IPS-18c (cell line): Measurements from ENCODE around the gene CHMP6.

Experiments
- H3K4me3 ChIP-seq: 2 replicates; pipeline ENCODE4 v1.7.0; 2013; ENCODE audit warnings: low read depth, mild to moderate bottlenecking, low read length, moderate library complexity; ENCODE audit not compliant: insufficient read depth
- H3K9me3 ChIP-seq: one replicate; pipeline ENCODE4 v1.6.1; 2013; ENCODE audit warnings: mild to moderate bottlenecking, low read length, moderate library complexity; ENCODE audit not compliant: control insufficient read depth, insufficient read depth

CHMP6 gene

DNA sequence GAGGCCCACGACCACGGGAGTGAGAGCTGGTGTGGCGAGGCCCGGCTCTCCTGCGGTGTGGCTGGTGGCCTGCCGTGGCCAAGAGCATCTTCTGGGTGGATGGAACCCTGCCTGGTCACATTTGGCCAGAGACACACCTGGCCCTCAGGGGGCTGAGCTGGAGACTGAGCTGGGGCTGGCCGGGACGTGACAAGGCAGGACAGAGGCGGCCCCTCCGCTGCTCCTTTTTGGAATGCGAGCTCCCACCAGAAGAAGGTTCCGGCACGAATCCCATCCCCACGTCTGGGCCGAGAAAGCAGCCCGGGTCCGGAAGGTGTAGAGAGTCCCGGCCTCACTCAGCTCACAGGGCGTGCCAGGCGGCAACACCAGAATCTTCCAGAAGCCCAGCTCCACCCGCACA is 26.0 kb upstream of the CHMP6 start:
- no peak overlapping the region for H3K4me3 ChIP-seq
- H3K9me3 ChIP-seq, result no peaks in the 10 kb centered on the region

DNA sequence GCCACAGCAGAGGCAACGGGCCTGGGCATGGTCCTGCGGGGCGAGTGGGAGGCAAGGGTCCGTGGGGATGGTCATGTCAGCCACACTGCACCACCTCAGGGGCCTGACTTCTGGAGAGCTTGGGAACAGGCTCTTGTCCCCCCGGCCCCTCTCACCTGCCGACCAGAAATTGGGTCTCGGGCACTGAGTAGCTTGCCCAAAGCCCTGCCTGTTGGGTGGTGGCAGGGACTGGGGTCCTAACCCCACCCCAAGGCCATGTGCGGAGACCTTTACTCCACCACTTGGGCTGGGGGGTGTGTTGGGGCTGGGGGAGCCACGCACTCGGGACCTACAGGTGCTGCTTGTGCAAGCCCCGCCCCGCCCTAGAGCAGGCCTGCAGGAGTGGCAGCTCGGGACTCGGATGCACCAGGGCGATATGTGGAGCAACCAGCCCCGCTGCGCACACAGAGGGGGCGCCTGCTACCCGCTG is 24.2 kb upstream of the CHMP6 start:
- no peaks in the 10 kb centered on the region for H3K9me3 ChIP-seq

DNA sequence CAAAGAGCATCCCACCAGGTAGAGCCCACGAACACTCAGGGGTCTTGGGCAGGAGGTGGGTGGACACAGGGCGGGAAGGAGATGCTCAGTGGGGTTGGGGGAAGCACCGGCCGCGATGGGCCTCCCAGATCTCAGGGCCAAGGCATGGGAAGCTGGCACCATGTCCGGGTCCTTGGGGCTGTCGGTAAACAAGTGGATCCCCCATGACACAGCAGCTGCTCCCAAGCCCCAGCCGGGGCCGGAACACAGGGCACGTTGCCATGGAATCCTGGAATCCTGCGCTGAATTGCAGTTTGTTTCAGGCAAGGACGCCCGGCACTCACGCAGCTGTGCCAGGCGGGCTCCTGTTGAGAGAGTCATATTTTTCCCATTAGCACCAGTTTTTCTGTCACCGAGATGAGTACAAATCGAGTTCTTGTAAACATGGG is 23.0 kb upstream of the CHMP6 start:
- H3K9me3 ChIP-seq, result no peaks in the 10 kb centered on the region
- H3K4me3 ChIP-seq, result no peak overlapping the region

More for the DNA sequence above, 24.2 kb upstream of the CHMP6 start:
- no peak overlapping the region for H3K4me3 ChIP-seq

DNA sequence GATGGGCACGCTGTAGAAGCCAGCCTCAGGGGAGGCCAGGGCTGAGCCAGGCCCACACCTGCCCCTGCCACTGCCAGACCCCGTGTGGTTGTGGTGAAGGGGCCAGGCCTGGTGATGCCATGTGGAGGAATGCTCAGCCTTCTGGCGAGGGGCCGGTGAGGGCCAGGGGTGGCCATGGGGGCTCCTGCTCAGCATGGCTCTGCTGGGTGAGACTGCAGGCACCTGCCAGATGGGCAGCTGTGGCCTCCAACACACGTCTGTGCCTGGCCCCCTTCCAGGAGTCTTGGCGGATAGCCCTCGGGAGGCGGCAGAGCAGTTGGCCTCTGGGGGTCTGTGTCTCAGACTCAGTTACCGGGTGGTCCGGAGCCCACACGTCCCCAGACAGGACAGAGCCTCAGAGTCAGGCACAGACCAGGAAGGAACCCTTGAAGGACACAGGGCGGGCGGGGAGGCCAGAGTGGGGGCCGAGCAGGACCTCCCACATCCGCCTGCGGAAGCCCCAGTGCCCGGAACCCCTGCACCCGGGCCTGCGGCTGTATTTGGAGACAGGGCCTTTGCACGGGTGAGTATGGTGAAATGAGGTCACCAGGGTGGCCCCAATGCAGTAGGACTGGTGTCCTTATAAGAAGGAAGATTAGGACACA is 22.5 kb upstream of the CHMP6 start:
- Histone ChIP-seq H3K9me3 (no peaks in the 10 kb centered on the region), H3K4me3 (no peak overlapping the region)

DNA sequence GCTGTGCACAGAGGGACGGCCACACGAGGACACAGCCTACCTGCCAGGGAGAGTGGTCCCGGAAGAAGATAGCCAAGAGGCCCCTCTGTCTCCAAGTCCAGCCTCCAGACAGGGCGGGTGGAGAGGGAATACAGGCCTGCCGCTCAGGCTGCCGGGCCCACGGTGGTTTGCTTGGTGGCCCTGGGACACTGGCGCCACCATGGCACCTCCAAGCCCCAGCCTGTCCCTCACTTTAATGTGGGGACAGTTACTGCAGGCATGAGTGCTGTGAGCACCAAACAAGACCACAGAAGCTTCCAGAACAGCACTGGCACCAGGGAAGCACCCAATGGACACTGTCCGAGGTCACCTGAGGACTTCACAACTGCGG is 22.0 kb upstream of the CHMP6 start:
- Histone ChIP-seq H3K9me3 (no peaks in the 10 kb centered on the region), H3K4me3 (no peak overlapping the region)

DNA sequence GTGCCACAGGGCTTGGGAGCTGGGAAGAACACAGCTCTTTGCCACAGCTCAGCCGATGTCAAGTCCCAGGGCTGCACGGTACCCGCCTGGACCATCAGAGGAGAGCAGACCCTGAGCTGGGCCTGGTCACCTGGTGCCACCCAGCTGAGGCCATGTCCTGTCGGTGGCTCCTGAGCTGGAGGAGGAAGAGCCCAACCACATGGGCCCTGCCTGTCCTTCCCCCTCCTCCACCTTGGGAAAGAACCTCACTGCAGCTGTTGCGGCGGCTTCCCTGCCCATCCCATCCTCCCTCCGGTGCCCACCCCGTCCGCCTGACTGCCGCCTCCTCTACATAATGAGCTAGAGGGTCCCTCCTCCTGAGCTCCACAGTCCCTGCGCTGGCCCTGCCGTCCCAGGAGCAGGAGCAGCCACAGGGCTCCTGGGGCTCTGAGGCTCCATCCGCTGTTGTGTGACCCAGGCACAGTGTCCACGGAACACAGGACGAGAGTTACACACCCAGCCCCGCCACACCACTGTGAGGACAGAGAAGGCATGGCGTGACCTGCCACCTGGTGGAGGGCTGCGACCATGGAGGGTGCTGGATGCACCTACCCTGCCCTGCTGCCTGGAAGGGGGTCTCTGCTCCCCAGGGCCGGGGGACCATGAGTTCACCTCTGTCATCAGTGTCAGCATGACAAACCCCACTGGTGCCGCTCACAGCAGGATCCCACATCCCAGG is 21.4 kb upstream of the CHMP6 start:
- Histone ChIP-seq H3K9me3 (no peaks in the 10 kb centered on the region), H3K4me3 (no peak overlapping the region)

DNA sequence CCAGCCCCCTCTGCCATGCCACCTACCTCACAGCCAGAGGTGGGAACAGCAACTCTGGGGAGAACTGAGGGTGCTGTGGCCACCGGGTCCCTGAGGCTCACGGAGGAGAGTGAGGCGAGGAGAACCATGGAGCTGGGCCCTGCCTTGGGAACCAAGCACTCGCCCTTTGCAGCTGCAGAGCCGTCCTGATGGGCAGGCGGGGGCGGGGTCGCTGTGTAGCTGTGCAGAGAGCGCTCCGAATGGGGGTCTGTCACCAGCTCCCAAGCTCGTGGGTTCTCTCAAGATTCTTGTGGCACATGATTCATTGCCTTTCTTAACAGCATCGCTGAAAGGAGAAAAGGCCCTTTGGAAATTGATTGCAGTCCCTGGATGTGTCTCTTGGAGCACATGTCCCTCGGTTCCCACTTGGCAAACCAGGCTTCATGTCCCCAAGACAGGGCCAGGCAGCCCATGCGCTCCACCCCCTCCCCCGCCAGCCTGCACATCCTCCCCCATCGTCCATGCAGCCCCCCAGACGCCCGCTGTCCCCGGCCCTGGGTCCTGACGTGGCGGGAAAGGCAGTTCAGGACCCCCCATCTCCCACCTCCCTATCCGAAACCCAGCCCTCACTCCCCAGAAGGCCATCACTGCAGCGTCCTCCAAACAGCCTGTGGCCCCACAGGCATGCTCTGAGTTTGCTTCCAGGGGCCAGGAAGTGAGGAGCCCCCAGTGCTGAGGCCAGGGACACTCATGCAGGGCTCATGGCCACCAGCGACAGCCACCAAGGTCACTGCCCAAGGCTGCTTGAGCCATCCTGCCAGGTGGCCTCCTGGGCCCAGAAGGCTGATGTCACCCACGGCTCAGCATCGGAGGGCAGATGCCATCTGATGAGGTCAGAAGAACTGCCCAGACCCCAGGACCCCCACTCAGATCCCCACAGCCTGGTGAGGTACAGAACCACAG is 20.6 kb upstream of the CHMP6 start:
- no peak overlapping the region for H3K4me3 ChIP-seq

DNA sequence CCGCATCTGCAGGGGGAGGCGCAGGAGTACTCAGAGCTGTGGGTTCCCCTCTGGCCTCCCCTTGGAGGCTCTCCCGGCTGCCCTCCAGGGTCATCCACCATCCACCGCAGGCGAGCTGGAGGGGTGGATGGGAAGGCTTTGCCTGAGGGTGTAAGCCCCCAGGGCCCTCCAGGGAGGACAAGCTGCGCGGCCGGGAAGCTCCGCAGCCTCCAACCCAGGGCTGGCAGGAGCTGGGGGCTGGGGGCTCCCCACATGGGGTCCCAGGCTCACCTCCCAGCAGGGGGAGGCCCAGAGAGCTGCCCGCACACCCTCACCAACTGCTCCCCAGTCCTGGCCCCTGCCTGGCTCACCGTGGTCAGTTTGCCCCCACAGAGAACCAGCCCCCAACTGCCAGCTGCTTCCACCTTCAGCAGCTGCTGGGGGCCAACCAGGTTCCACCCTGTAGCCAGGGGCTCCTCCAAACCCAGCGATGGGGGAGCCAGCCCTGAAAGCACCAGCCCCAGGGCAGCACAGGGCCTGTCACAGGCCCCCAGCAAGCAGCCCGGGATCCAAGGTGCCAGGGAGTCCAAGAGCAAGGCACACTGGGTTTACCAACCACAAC is 19.8 kb upstream of the CHMP6 start:
- H3K4me3 ChIP-seq, result no peak overlapping the region
- H3K9me3 ChIP-seq, result no peaks in the 10 kb centered on the region

More for the DNA sequence above, 20.6 kb upstream of the CHMP6 start:
- no peaks in the 10 kb centered on the region for H3K9me3 ChIP-seq

DNA sequence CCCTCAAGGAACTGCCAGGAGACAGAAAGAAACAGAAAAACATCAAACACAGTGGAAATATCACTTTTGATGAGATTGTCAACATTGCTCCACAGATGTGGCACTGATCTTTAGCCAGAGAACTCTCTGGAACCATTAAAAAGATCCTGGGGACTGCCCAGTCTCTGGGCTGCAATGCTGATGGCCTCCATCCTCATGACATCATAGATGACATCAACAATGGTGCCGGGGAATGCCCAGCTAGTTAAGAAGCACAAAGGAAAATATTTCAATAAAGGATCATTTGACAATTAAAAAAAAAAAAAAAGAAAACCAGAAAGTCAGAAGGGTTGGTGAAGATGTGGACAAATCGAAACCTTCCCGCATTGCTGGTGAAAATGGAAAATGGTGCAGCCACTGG is 14.9 kb upstream of the CHMP6 start:
- no peaks in the 10 kb centered on the region for H3K9me3 ChIP-seq
- H3K4me3 ChIP-seq, result no peak overlapping the region

DNA sequence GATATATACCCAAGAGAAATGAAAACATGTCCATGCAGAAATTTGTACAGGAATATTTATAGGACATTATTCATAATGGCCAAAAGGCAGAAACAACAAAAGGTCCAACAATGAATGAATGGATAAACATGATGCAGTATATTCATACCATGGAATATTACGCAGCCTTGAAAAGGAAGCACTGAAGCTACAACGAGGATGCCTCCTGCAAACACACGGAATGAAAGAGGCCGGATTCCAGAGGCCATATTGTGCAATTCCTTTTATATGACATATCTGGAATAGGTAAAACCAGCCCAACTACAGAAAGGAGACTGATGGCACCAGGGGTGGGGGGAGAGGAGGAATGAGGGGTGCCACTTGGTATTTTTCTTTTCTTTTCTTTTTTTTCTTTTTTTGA is 14.5 kb upstream of the CHMP6 start:
- Histone ChIP-seq H3K9me3 (no peaks in the 10 kb centered on the region), H3K4me3 (no peak overlapping the region)

DNA sequence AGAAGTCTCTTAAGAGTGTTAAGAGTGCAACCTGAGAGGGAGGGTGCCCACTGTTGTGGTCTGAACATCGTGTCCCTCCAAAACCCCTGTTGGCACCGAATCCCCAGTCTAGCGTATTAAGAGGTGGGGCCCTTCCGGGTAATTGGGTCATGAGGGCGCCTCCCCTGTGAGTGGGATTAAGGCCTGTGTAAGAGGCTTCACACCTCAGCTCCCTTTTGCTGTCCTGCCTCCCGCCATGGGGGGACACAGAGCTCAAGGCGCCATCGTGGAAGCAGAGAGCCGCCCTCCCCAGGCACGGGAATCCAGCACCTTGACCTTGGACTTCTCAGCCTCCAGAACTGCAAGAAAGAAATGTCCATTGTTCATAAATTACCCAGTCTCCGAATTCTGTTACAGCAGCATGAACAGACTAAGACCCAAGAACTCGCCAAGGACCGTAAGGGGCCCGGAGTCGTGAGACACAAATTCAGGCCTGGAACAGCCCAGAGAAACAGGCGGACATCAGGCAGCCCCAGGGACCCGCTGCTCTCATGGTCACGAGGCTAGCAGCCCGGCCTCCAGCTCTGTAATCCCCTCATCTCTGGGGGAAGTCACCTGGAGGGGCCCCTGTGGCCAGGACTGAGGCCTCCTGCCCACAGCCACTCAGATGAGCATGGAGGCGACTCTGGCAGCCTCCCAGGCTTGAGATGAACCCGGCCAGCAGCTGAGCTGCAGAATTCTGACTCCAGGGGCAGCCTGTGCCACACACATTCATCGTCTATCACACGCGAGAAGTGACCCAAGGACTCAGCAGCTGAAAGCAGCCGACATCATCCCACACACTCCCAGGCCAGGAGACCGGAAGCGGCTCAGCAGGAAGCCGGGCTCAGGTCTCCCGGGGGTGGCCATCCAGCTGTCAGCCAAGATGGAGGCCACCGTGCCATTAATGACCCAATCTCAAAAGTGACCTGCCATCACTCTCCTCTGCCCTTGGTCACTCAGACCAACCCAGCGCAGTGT is 12.8 kb upstream of the CHMP6 start:
- Histone ChIP-seq H3K9me3 (no peaks in the 10 kb centered on the region), H3K4me3 (no peak overlapping the region)

DNA sequence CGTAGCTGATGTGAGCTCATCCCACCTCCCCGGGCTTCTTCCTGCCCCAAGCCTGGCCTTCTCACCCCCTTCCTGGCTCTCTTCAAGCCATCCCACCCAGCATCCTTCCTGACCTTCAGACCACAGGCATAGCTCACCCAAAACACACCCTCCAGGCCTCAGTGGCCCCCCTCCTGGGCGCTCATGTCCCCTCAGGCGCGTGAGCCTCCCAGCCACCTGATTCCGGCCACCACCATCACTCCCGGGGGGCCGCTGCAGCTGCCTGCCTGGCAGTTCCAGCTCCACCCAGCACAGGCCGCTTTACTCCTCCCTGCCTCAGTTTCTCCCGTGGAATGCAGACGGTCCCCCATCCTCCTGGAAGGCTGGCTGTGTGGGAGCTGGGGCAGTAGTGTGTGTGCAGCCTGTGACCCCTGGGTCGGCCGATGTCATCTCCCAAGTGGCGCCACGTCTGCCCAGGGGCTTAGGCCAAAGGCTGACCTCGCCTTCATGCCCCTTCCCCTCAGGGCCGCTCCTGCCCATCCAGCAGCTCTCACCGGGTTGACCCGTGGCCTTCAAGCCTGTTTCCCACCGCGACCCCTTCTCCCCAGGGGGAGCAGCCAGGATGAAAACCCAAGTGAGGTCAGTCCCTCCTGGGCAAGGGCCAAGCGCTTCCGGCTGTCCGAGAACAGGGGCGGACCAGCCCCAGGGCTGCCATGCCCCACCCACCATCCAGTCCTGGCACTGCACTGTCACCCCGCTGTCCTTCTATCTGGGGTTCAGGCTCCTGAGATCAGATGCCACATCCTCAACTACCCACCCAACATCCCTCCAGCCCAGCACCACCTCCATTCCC is 11.9 kb upstream of the CHMP6 start:
- no peak overlapping the region for H3K4me3 ChIP-seq
- H3K9me3 ChIP-seq, result no peaks in the 10 kb centered on the region

DNA sequence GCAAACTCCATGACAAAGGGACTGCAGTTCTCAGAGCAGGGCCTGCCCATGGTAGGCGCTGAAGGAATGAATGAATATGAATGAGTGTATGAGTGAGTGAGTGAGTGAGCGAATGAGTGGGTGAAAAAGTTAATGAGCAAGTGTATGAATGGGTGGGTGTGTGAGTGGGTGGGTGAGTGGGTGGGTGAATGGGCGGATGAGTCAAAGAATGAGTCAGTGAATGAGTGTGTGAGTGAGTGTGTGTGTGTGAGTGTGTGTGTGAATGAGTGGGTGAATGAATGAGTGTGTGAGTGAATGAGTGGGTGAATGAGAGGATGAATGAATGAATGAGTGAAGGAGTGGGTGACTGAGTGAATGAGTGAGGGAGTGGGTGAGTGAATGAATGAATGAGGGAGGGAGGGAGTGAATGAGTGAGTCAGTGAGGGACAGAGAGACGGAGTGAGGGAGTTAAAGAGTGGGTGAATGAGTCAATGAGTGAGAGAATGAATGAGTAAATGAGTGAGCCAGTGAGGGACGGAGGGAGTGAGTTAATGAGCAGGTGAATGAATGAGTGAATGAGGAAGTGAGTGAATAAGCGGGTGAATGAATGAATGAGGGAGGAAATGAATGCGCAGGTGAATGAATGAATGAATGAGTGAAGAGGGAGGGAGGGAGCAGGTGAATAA is 11.1 kb upstream of the CHMP6 start:
- peak overlapping the region; percentile 24; the same call in 1 of the 2 replicates for H3K4me3 ChIP-seq

DNA sequence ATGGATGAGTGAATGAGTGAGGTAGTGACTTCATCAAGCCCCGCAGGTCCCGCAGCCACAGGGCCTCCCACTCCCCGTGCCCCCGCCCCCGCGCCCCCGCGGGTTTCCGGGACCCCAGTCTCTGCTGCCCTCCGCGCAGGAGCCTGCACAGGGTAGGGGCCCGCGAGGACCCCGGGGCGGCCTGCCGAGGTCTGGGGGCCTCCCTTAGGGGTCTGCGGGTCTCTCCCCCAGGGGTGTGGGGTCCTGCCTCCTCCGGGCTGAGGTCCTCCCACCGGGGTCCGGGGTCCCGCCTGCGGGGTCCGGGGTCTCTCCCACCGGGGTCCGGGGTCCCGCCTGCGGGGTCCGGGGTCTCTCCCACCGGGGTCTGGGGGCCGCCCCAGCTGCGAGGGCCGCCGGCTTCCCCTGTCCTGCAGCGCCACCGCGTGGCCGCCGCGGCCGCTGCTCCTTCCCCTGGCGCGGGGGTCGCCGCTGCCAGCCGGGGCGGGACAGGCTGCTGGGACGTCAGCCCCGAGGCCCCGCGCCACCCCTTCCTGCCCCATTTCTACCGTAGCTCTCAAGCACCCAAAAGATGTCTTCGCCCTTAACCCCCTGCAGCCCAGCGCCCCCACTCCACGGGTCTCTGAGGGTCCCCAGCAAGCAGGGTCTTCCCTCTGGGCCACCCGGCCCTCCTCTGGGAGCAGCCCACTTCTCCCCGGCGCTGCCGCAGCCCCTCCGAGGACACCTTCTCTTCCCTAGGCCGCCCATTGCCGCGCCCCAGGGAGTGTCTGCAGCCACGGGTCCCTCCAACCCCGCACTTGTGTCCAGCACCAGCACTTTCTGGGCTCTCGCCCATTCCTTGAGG is 10.4 kb upstream of the CHMP6 start:
- Histone ChIP-seq H3K4me3 (peak overlapping the region; percentile 46), H3K9me3 (no peaks in the 10 kb centered on the region)

More for the DNA sequence above, 11.1 kb upstream of the CHMP6 start:
- no peaks in the 10 kb centered on the region for H3K9me3 ChIP-seq
